Prostate gland (tissue), 2 donors: ENCODE measurements around the gene SP6. TPM values are rescaled to one million over a fixed set of nuclear protein-coding genes. Genes with fewer than 3 reads are reported as not detected.
A peak's percentile ranks its signal among the peaks of the same experiment; 100 is the strongest.

ENCODE experiments used
- DNase-seq: peaks from one replicate; pipeline ENCODE4 v3.0.0-alpha.2; 2019; ENCODE audit warnings: low spot score
- H3K27ac ChIP-seq, 2 donors: fragments of 200-600 bp; sonication (generic); 2 replicates each; pipeline ENCODE4 v1.5.1; 2017 to 2019
- H3K27me3 ChIP-seq: fragments of 200-600 bp; sonication (generic); replicated peaks from 2 replicates; pipeline ENCODE4 v1.5.1; 2019; ENCODE audit not compliant: insufficient read depth
- H3K36me3 ChIP-seq, 2 donors: fragments of 200-600 bp; sonication (generic); 1 replicate in 1 of 2; 2 replicates in 1 of 2; pipeline versions ENCODE4 v1.5.1 to v1.8.1; 2017 to 2019
- H3K4me1 ChIP-seq: fragments of 200-600 bp; sonication (generic); replicated peaks from 2 replicates; pipeline ENCODE4 v1.5.1; 2019
- H3K4me3 ChIP-seq, 2 donors: fragments of 200-600 bp; sonication (generic); 2 replicates each; pipeline ENCODE4 v1.5.1; 2017 to 2019
- H3K9me3 ChIP-seq: fragments of 200-600 bp; sonication (generic); 2 replicates; pipeline ENCODE4 v1.5.1; 2017
- POLR2A ChIP-seq: fragments of 450-650 bp; IDR thresholded peaks from one replicate; pipeline ENCODE4 v1.6.1; 2016; ENCODE audit warnings: antibody characterized with exemption, mild to moderate bottlenecking
- POLR2AphosphoS5 ChIP-seq: sonication (generic); formaldehyde crosslinking; IDR thresholded peaks from one replicate; pipeline ENCODE4 v1.6.1; 2017; ENCODE audit warnings: antibody characterized with exemption
- WGBS: methylation state at CpG from one replicate; pipeline ENCODE4 v1.1.5; 2018; 5-methylcytosine and 5-hydroxymethylcytosine counted together
- intact Hi-C: fragments of 100-400 bp; cut with DNase I; formaldehyde crosslinking; loops from one replicate; pipeline ENCODE4 v1.14.2; 2022
- total RNA-seq, 2 donors: library from RNA; depleted of rRNA; stranded (reverse); fragments of >200 nt; gene quantifications; one replicate each; pipeline ENCODE4 v1.1.0, GENCODE V29; 2016
- TF ChIP-seq, protein P1 (sequence below), 4 experiments: fragments of 200-600 bp in 2 of 4; fragments of 450-650 bp in 2 of 4; sonication (generic) in 2 of 4; IDR thresholded peaks; 1 replicate in 3 of 4; 2 replicates in 1 of 4; pipeline ENCODE4 v1.5.1; 2016 to 2019; ENCODE audit warnings: antibody characterized with exemption in 4 of 4, mild to moderate bottlenecking in 2 of 4, moderate library complexity in 2 of 4

The SP6 gene
- total RNA-seq, 2 donors from 2014 or later, result 1.4 to 3.1 TPM

DNA sequence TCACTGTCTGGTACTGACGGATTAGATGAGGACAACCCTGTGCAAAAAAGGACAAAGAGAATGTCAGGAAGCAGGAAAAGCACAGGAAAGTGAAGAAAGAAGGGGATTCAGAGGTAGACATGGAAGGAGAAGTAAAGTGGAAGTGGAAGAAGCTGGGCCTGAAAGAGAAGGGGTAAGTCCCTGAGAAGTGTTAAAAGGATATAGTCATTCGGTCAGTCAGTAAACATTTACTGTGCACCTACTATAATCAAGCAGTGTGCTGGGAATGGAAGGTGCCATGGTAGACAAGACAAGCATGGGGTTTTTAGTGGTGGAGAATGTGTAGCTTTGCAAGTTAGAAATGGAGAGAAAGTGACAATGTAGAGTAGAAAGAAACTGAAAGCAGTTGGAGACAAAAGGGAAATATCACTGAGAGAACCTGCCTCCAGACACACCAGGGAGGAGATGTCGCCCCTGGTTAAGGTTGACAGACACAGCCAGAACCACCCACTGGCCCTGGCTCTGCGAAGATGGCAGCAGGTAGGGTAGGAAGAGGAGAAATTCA, 40.7 kb upstream of the SP6 start:
- Histone ChIP-seq H3K4me1 (no peaks in the 10 kb centered on the region), H3K27ac (no peak overlapping the region), H3K4me3 (no peak overlapping the region), H3K9me3 (no peaks in the 10 kb centered on the region), H3K27me3 (no peaks in the 10 kb centered on the region), H3K36me3 (no peaks in the 10 kb centered on the region)
- 88% methylated on average over 4 of the region's 4 CpGs for WGBS
- no peak for DNase-seq
- TF ChIP-seq, protein P1, sequence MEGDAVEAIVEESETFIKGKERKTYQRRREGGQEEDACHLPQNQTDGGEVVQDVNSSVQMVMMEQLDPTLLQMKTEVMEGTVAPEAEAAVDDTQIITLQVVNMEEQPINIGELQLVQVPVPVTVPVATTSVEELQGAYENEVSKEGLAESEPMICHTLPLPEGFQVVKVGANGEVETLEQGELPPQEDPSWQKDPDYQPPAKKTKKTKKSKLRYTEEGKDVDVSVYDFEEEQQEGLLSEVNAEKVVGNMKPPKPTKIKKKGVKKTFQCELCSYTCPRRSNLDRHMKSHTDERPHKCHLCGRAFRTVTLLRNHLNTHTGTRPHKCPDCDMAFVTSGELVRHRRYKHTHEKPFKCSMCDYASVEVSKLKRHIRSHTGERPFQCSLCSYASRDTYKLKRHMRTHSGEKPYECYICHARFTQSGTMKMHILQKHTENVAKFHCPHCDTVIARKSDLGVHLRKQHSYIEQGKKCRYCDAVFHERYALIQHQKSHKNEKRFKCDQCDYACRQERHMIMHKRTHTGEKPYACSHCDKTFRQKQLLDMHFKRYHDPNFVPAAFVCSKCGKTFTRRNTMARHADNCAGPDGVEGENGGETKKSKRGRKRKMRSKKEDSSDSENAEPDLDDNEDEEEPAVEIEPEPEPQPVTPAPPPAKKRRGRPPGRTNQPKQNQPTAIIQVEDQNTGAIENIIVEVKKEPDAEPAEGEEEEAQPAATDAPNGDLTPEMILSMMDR (IDR thresholded peaks at IDR 0.05), result no peak
- TF ChIP-seq POLR2AphosphoS5 (no peak), POLR2A (no peak)
- intact Hi-C loops, result loop anchor here (5.0 kb wide), 1 partner anchor 51 kb away; the partner anchor contains the start of gene PNPO

DNA sequence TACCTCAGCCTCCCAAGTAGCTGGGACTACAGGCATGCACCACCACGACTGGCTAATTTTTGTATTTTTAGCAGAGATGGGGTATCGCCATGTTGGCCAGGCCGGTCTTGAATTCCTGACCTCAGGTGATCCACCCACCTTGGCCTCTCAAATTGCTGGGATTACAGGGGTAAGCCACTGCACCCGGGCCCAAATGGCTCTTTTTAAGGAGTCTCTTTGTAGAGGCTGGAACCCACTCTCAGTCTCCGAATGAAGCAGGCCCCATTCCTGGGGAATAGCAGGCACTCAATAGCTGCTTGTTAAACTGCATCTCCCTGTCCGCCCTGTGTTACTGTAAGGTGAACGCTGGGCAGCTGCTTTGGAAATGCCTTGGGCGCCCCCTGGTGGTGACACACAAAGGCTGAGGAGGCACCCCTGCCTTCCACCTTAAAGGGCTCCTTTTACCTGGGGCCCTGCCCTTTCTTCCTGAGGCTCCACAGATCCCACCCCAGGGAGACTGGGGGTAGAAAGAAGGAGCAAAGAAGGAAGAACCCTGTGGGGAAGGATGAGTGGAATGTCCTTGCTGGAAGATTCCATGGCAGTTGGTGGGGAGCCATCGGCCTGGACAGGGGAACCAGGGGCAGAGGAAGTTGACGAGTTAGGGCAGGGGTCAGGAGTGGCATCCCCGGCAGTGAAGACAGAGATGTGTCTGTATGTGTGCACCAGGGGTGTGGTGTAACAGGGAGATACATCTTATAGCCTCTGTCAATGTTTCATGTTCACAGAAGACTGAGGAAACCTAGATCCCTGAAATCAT, 39.0 kb upstream of the SP6 start:
- Histone ChIP-seq H3K27me3 (no peaks in the 10 kb centered on the region), H3K9me3 (no peaks in the 10 kb centered on the region), H3K36me3 (no peaks in the 10 kb centered on the region), H3K4me3 (no peak overlapping the region), H3K4me1 (no peaks in the 10 kb centered on the region), H3K27ac (no peak overlapping the region)
- peak; percentile 90 for DNase-seq
- intact Hi-C loops, result loop anchor here (1.0 to 5.0 kb wide), 2 partner anchors 49 to 52 kb away; partner anchors contain the start of genes PNPO and SCRN2
- WGBS, result 44% methylated on average over 11 of the region's 11 CpGs
- no peak for TF ChIP-seq POLR2A
- peak; percentile 80 for TF ChIP-seq POLR2AphosphoS5
- TF ChIP-seq, protein P1 (IDR thresholded peaks at IDR 0.05), result peak; percentile 96 to 99 (median 96)

DNA sequence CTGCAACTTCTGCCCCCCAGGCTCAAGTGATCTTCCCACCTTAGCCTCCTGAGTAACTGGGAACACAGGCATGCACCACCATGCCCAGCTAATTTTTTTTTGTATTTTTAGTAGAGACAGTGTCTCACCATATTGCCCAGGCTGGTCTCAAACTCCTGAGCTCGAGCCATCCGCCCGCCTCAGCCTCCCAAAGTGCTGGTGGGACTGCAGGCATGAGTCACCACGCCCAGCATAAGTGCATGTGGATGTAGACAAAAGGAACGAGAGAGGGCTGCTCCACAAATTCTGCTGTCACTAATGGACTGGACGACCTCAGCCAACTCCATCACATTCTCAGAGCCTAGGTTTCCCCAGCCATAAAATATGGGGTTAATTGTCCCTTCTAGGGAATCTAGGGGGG, 37.3 kb upstream of the SP6 start:
- Histone ChIP-seq H3K4me1 (peaks cover 4% of the 10 kb centered on the region), H3K27me3 (no peaks in the 10 kb centered on the region), H3K4me3 (no peak overlapping the region), H3K36me3 (no peaks in the 10 kb centered on the region), H3K9me3 (no peaks in the 10 kb centered on the region), H3K27ac (no peak overlapping the region)
- intact Hi-C loops, result no loop called here
- DNase-seq, result no peak
- TF ChIP-seq, protein P1 (IDR thresholded peaks at IDR 0.05), result no peak
- TF ChIP-seq POLR2AphosphoS5 (no peak), POLR2A (no peak)
- WGBS, result 89% methylated on average over 6 of the region's 6 CpGs

DNA sequence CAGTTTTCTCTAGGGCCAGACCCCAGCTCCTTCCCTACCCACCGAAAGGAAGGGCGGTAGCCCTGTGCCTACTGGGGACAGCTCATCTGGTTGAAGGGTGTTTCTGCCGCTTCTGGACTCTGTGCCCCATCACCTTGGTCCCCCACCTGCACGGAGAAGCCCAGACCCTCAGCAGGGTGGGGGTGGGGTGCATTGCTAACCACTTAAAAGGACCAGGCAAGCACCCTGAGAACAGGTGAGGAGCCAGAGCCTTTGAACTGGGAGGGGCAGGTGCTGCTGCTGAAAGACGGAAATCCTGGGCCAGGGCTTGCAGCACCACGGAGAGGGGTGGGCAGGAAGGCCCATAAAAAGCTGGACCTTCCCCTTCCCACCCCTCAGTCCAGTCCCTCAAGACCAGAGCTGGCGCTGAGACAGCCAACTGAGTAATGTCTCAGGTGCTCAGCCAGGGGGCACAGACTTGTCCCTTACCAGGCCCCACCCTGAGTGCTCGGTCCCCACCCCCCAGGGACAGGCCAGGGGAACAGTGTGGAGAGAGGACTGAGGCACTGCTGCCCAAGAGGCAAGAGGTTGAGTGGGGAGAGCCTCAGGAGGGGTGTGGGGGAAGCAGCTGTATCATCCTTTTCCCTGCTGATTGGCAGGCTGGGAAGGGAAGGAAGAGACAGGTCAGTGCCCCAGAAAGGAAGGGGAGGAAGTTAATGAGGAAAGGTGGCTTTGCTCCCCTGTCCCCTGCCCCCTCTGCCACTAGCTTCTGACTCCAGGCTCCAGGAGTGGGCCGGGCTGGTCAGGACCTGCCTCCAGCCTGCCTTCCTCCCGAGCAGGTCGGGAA, 34.2 kb upstream of the SP6 start:
- intact Hi-C loops, result no loop called here
- DNase-seq, result no peak
- WGBS, result 47% methylated on average over 11 of the region's 11 CpGs
- H3K4me1 ChIP-seq, result peaks cover 15% of the 10 kb centered on the region
- H3K27me3 ChIP-seq, result no peaks in the 10 kb centered on the region
- H3K27ac ChIP-seq, result peak overlapping the region; percentile 4 to 59
- TF ChIP-seq POLR2AphosphoS5 (no peak), POLR2A (no peak)
- TF ChIP-seq, protein P1 (IDR thresholded peaks at IDR 0.05), result no peak
- no peaks in the 10 kb centered on the region for H3K36me3 ChIP-seq
- H3K9me3 ChIP-seq, result no peaks in the 10 kb centered on the region
- H3K4me3 ChIP-seq, result no peak overlapping the region
